GM19438 (cell line): Measurements from ENCODE around the gene BAZ2A.
A peak's percentile ranks its signal among the peaks of the same experiment; 100 is the strongest.

Experiments
- ATAC-seq: cut with Tn5 transposase; IDR thresholded peaks from one replicate; pipeline ENCODE4 v1.9.1; 2021; ENCODE audit warnings: low read depth; ENCODE audit not compliant: unreplicated experiment

BAZ2A gene

DNA sequence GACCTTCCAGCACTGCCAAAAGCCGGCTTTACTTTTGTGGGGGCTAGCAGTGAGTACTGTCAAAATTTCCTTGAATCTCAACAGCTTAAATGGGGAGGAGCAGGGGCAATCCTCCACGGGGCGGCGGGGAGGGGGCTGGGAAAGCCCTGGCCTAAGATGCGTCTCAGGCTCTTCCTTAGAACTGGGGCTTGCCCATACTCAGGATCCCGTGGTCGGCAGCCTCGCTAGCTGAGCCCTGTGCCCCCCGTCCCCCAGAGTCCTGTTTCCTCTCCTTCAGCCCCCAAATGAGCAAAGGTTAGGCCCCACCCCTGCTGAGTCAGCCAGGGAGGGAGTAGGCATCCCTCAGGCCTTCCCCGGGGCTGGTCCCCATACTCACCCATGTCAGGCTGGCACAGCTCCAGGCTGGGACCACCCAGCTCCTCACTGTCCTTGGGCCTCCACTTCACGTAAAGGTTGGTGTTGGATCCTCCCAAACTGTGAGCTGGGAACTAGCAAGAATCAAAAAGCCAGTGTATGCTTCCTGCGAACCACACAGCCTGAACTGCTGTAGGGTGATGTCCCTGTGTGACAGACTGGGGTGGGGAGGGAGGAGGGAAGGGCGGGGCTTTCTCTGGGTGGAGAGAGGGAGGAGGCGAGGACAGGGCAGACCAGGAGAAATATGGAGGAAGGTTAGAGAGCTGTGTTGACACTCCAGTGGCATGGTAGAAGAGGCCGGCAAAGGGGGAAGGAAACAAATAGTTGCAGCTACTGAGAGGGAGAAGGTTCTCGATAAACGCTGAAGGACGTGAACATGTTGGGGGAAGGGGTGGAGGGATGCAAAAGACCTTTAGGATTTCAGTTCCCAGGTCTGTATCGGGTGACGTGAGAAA, 5.9 kb upstream of the BAZ2A start:
- ATAC-seq = peak; percentile 39

DNA sequence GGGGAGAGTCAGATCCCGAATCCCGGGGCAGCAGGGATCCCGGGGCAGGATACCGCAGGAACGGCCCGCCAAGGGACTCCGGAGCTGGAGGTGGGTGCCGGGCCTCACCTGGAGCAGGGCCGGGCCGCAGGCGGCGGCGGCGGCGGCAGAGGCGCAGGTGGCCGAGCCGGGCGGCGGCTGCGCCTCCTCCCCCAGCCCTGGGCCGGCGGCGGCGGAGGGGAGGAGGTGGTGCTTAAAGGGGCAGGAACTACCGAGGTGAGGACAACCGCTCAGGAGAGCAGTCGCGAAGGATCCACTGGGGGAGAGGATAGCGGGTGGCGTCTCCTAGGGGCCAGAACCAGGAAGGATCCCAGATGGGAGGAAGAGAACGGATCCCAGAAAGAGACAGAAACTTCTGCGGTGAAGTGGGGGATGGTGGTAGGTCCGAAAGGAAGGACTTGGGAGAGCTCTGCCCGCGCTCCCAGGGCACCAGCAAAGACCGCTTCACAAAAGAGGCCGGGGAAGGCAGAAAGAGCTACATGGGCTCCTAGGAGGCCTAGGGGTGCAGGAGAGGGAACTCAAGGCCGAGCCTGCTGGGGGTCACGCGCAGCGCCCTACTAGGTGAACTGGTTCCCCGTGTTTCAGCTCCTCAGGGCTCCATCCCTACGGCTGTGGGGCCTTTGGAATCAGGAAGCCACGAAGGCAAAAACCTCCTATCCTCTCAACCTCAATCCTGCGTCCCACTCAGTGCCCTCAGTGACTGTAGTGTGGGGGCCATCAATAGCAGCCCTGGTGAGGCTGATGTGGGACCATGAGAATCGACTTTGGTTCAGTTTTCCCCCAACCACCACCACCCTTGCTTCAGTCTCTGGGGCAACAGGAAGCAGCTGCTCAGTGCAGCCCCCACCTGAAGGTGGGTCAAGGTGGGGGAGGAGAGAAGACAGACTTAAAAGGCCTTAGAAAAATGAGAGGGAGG, 5.0 kb upstream of the BAZ2A start:
- ATAC-seq = no peak

DNA sequence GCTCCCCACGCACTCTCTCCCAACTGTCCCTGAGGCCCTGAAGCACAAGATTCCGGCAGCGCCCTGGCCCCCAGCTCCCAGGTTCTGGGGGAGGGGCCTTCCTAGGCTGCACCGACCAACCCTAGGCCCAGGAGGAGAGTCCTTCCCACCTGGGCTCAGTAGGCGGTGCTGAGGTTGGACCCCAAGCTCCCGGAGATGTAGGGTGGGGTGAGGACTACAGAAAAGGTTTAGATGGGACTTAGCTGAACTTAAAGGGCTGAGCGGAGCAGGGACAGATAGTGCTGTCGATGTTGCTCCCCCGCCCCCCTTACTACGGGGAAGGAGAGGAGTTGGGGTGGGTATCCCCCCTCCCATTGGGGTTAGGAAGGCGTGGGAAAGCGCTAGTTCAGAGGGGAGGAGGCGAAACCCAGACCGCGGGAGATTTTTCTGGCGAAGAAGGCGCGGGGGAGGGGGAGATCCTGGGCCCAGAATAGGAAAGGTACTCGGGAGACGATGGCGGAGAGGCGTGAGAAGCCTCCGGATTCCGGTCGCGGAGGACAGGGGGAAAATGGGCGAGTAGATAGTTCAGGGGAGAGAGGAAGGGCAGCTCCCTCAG, 4.2 kb upstream of the BAZ2A start:
- no peak for ATAC-seq

DNA sequence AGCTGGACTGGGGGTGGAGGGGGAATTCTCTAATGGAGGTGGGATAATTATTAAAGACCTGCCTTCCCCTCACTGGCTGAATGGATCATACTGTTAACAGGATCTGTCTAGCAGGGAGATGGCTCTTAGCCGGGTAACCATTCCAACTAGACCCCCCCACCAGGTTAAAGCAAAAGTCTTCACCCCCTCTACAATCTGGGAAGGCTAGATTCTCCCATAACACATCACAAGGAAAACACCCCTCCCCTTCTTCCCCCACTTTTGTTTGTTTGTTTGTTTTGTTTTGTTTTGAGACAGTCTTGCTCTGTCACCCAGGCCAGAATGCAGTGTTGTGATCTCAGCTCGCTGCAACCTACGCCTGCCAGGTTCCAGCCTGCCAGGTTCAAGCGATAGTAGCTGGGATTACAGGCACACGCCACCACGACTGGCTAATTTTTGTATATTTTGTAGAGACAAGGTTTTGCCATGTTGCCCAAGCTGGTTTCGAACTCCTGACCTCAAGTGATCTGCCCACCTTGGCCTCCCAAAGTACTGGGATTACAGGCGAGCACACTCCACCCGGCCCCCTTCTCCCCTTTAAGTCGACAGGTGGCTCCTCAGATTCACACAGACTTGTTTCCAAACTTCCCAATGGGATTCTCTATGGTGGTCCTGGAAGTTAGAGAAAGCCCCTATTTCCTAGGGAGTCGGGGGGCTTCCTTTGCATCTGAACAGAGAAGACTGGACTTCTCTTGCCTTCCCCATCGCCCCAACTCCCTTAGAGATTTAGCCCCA, 3.5 kb upstream of the BAZ2A start:
- no peak for ATAC-seq

DNA sequence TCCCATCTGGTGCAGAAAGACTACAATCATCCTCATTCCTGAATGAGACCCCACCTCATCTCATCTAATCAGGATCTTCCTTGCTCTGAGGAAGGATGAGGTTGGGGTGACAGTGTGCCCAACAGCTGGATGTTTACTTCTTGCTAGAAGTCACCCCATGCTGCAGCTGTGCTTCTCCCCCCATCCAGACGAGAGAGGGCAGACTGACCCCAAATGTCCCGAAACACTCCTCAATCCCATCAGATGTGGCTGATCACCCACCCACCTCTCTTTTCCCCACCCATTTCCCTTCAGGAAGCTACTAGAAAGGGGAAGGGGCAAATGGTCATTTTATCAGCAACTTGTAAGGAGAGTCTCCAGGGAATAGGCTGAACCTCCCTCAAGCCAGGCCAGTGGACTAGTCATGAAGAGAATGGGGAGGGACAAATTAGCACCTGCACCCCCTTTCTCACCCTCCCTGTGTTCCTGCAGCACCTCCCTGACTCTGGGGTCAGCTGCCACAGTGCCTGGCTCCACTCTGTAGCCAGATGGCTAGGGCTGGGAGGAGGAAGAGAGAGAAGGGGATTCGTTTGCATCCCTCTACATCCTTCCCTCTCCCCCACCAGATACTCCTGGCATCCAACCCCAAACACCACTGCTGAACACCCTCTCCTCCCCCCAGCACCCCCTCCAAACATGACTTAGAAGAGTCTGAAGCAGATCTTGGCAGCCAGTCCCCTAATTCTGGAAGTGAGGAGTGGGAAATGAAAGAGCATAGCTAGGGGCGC, 2.8 kb upstream of the BAZ2A start:
- no peak for ATAC-seq

DNA sequence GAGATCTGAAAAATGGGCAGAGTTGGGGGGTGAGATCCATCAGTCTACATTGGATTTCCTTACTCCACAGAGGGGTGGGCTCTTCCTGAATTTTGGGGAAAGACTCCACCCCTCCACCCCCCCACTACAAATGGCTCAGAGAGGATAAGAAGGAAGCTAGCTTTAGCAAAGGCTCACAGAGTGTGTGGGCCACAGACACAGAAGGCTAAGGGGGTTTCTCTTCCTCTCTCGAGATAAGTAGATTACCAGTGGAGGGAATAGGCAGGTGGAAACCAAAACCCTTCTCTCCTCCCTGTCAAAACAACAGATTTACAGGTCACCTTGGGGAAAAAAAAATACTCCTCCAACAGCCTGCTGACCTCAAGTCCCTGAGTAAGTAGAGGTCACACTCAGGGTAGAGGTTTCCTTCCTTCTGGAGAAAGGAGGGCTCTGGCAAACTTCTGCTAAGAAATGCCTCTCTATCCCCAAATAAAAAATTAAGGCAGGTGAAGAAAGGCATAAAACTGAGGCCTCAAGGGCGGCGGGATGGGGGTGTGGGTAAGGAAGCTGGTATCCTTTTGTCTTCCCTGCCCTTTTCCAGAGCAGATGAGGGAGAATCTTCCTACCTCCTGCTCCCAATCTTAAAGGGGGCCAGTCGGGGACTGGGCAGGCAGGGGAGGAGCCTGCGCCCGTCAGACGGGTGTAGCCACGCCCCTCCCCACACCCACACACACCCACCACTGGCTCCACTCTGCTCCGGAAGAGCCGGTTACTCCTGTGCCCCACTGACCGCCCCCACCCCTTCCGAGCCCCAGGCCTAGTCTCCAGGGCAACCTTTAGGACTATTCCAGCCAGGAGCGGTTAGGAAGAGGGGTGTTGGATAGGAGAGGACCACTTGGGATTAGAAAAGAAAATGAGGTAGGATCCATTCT, 1.9 kb upstream of the BAZ2A start:
- peak; percentile 24 for ATAC-seq

DNA sequence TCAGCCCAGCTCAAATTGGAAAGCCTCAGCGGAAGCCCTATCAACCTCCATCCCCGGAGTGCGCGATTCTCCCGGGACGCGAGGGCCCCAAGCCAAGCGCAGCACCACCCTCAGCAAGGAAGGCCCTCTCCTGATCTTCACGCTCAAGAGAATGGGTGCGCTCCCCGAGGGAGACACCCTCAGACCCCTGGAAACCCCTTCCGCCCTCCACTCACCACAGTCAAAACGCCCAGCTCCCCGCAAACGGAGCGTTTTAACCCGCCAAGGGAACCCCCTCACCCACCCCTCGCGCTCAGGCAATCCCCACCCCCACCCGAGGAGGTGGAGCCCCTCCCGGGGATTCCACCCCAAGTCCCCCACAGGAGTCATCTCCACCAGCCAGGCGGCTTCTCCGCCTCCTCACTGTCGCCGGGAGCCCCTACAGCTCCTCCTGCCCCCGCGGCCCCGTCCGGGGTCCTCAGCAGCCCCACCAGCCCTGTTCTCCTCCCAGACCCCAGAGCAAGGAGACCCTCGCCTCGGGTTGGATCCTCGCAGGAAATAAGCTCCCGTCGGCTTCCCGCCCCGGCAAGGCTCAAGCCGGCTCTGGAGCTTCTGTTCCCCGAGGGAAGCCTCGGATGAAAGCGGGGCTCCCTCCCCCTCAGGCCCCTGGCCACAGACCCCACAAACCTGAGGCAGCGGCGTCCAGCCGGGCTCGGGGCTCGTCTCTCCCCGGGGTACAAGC, 507 bp downstream of the BAZ2A start:
- ATAC-seq = peak; percentile 1

DNA sequence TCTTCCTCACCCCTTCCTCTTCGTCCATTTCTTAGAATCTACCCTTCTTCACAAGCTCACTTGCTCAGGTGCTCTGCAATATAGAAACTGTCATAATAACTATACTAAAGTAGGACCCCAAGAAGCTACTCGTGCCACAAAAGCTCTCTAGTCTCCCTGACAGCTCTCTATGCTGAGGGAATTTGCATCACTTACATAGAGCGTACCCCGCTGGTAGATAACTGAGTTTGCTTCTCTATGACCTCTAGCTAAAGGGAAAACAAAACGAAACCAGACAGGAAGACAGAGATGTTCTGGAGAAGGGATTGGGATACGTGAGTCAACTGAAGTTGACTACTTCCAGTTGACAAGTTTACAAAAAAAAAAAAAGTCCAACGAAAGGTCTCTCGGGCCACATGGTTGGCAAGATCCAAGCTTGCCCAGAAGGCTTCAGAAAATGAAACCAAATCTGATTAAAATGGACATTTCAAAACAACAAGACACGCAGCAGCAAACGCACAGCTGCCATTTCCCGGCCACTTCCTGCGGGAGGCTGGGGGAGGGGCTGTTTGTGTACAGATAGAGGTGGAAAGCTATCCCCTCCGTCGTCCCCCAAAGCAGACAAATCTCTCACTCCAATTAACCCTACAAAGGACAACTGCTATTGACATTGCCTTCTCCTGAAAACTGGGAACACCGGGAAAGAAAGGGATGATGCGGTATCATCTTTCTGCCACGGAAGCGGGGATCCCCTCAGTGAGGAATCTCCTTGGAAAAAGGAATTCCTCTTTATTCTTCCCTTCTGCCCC, 1.3 kb downstream of the BAZ2A start:
- ATAC-seq = no peak

DNA sequence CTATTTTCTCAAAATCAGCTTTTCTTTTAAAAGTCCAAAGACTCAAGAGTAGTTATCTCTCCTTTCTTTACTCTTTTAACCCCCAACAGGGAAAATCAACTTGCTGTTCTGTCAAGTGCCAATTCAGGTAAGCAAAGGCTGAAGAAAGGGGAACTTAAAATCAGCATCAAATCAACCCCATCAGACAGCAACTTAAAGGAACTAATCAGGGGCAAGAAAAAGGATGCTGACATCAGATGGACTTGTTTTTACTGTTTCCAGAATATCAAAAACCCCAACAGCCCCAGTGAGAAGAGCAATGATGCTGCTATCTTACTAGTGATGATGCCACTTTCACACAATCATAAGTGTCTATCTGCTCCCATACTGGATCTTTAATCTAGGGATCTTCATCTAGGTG, 3.4 kb downstream of the BAZ2A start:
- ATAC-seq = no peak

DNA sequence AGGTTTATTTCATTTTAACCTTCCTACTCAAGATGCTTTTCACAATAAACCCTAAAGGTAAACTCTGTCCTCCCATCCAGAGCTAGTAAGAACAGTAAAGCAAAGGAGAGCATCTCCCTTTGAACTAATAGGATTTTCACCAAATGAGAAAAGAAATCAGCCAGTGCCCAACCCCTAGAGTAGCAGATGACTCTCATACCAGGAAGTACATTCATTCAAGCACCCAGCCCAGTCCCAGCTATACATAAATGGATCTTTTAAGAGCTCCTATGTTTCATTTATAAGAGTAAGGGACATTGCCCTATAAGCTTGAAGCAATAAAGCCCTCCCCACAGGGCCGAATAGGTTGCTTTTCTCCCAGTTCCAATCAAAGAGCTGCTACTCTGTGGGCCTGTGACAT, 7.6 kb downstream of the BAZ2A start:
- no peak for ATAC-seq

DNA sequence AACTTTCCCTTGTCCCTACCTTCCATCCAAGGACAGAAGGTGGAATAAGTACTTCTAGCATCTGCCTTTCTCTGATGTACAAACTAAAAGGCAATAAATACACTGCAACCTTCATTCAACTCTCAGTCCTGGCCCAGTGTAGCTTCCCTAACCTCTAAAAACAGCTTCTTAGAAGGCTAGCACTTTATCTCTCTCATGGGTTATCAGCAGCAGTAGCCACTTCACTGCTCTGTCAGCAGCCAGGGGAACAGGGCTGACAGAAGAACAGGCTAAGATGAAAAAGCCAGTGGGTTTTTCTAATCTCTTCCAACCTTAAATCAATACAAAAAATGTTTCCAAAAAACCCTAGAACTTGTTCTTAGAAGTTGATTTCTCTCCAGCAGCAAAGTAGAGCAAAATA, 13.2 kb downstream of the BAZ2A start:
- no peak for ATAC-seq

DNA sequence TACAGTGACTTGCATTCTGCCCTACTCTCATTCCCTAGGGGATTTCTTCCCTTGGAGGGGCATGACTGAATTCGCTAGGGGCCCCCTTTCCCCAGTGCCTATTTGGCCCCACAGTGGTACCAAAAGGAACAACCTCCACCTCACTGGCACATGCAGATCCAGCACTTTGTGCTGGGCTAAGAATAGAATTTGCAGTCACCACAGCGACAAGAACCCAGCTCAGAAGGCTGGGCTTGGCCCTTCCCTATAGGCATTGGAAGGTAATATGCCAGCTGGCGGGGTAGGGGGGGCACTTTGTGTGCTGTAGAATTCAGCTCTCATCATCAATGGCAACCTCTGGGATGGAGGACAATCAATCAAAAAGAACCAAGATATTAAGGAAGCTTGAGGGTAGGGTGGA, 13.9 kb downstream of the BAZ2A start:
- ATAC-seq = no peak

DNA sequence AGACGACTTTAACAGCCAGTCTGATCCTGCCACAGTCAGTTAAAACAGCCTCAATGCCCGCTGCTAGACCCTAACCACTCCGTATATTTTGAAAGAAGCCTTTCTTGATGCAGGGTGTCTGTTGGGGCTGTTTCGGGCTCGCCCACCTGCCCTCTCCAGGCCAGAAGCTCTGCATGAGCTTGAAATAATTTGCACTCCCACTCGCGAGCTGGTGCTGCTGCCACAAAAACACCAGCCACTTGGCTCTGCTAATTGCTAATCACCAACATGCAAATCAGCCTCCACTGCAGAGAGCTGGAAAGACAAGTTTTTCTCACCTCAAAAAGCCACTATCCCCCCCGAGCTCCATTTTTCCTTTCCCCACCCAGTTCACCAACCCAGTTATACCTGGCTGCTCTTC, 15.5 kb downstream of the BAZ2A start:
- ATAC-seq = no peak

DNA sequence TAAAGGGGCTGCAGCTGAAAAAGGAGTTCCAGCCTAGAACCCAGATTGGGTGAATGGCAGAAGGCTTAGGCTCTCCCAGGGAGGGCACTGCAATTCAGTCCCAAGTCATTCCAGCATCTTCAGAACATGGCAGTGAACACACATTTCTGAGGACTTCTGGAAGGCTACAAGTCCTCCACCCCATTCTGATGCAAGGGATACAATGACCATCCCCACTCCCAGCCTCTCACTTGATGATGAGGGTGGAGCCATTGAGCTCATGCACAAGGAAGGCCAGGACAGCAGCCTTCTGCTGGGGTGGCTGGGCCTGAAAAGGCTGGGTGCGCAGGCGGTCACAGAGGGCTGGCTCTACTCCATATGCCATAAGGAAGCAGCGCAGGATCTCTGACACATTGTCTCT, 25.8 kb downstream of the BAZ2A start:
- ATAC-seq = no peak

DNA sequence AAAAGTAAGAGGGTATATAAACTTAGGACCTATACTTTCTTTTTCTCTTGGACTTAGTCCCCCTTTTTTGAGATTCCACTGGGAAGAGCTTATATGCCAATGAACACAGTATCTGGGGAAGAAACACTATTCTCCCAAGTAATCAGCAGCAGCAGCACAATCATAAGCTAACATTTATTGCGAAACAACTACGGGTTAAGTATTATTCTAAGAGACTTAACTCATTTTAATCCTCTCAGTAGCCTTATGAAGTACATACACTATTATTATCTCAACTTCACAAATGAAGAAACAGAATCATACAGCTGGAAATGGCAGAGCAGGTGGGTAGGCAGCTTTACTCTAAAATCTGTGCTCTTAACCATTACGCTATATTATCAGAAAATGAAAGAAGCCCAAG, 27.9 kb downstream of the BAZ2A start:
- ATAC-seq = no peak

DNA sequence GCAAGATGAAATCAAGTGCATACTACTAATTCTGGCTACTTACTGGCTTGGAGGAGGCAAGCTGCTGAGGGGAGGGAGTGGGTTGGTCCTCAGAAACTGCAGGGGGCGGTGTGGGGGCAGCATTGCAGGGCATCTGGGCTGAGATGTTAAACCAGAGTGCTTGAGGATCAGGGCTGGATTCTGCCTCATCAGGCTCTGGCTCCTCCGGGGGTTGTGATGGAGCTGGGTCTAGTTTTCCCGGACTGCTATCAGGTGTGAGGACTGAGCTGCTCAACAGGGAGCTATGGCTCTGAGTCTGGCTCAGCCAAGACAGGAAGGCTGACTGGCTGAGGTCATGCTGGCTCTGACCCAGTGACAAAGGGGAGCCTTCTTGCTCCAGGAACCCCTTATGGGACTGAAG, 28.6 kb downstream of the BAZ2A start:
- no peak for ATAC-seq

DNA sequence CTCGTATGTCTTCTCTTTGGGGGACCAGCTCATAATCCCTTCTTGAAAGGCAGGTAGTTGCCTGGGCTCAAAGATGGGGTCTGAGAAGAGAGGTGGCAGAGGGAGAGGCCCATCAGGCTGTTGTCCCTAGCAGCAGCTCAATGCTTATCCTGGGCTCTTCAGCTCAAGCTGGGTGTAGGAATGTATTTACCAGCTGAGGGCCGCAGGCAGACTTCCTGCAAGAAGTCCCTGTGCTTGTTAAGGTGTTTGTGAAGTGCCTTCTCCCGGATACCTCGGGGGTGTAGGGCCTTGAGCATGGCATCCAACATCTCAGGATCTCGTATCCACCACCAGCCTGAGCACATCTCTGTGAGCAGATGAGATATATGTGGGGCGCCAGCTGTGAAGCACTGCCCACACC, 29.4 kb downstream of the BAZ2A start:
- no peak for ATAC-seq
